H1 (cell line): ENCODE results near the gene SPATA13. TPM values are rescaled to one million over a fixed set of nuclear protein-coding genes. Genes with fewer than 3 reads are reported as not detected.

Source experiments
- CTCF ChIA-PET: fragments of 300-600 bp; sonication (Branson Sonifier 250); formaldehyde crosslinking; loops from one replicate; lab custom pipeline; 2021; ENCODE audit not compliant: partially characterized antibody; lab: Charles Lee
- POLR2A ChIA-PET: fragments of 300-600 bp; sonication (Branson Sonifier 250); formaldehyde crosslinking; loops from one replicate; lab custom pipeline; 2021; ENCODE audit warnings: inconsistent platforms; ENCODE audit not compliant: partially characterized antibody; lab: Charles Lee
- DNase-seq, 2 experiments: peaks; one replicate each; pipeline versions ENCODE4 v3.0.0 to v3.0.0-alpha.2; 2010 to 2022; ENCODE audit warnings: low spot score in 2 of 2, low read depth in 1 of 2, mixed read lengths in 1 of 2
- FAIRE-seq: peaks from 2 replicates; lab custom pipeline; 2011; peaks lifted over from hg19 to GRCh38; lab: Jason Lieb, UNC
- H2AFZ ChIP-seq: 2 replicates; pipeline ENCODE4 v1.8.1; 2012; ENCODE audit warnings: low read length, inconsistent platforms
- H2AK5ac ChIP-seq: 2 replicates; pipeline ENCODE4 v1.6.1; 2013; ENCODE audit warnings: low read depth, low read length
- H2BK120ac ChIP-seq: replicated peaks from 2 replicates; pipeline ENCODE3; 2013; ENCODE audit warnings: low read depth, low read length, inconsistent platforms
- H2BK12ac ChIP-seq: 2 replicates; pipeline ENCODE4 v1.6.1; 2013; ENCODE audit warnings: low read depth, low read length
- H2BK15ac ChIP-seq: 2 replicates; pipeline ENCODE4 v1.6.1; 2013; ENCODE audit warnings: low read length
- H2BK20ac ChIP-seq: 2 replicates; pipeline ENCODE4 v1.6.1; 2013; ENCODE audit warnings: low read length
- H2BK5ac ChIP-seq: 2 replicates; pipeline ENCODE4 v1.6.1; 2013; ENCODE audit warnings: low read depth, low read length
- H3K14ac ChIP-seq: 2 replicates; pipeline ENCODE4 v1.6.1; 2013; ENCODE audit warnings: inconsistent platforms; ENCODE audit not compliant: insufficient read length
- H3K18ac ChIP-seq: 2 replicates; pipeline ENCODE4 v1.6.1; 2013; ENCODE audit warnings: low read length; ENCODE audit errors: extremely low read depth
- H3K23ac ChIP-seq: 2 replicates; pipeline ENCODE4 v1.6.1; 2013; ENCODE audit warnings: inconsistent platforms; ENCODE audit not compliant: insufficient read length
- H3K23me2 ChIP-seq: 2 replicates; pipeline ENCODE4 v1.6.1; 2013; ENCODE audit warnings: low read depth, low read length
- H3K27ac ChIP-seq: 2 replicates; pipeline ENCODE4 v1.6.1; 2011; ENCODE audit warnings: low read depth, low read length, inconsistent platforms
- H3K27me3 ChIP-seq, 4 experiments: replicated peaks in 1 of 4; 1 replicate in 1 of 4; 2 replicates in 3 of 4; pipeline versions ENCODE4 v1.6.1 to v1.8.1; 2011 to 2013; ENCODE audit warnings: low read length in 3 of 4, mild to moderate bottlenecking in 3 of 4, inconsistent platforms in 2 of 4, mixed read lengths in 2 of 4, moderate library complexity in 1 of 4; ENCODE audit not compliant: control insufficient read depth in 3 of 4, insufficient read depth in 3 of 4; ENCODE audit errors: extremely low read depth in 1 of 4
- H3K36me3 ChIP-seq, 4 experiments: 2 replicates each; pipeline versions ENCODE4 v1.6.1 to v1.8.1; 2011 to 2013; ENCODE audit warnings: mild to moderate bottlenecking in 4 of 4, low read length in 3 of 4, moderate library complexity in 2 of 4, control low read depth in 1 of 4, inconsistent platforms in 1 of 4; ENCODE audit not compliant: insufficient read depth in 4 of 4, control insufficient read depth in 2 of 4
- H3K4ac ChIP-seq: replicated peaks from 2 replicates; pipeline ENCODE3; 2013; ENCODE audit warnings: low read length, low read depth, mixed read lengths, inconsistent platforms; ENCODE audit not compliant: insufficient read length
- H3K4me1 ChIP-seq, 4 experiments: replicated peaks in 1 of 4; 1 replicate in 1 of 4; 2 replicates in 3 of 4; pipeline versions ENCODE4 v1.6.1 to v1.8.1; 2011 to 2013; ENCODE audit warnings: low read length in 3 of 4, inconsistent platforms in 2 of 4, mixed read lengths in 1 of 4; ENCODE audit not compliant: insufficient read depth in 4 of 4, control insufficient read depth in 3 of 4
- H3K4me2 ChIP-seq, 2 experiments: 2 replicates each; pipeline versions ENCODE4 v1.6.1 to v1.8.1; 2011 to 2013; ENCODE audit warnings: low read depth in 2 of 2, low read length in 2 of 2, control low read depth in 1 of 2, inconsistent platforms in 1 of 2, mild to moderate bottlenecking in 1 of 2; ENCODE audit not compliant: insufficient read depth in 1 of 2
- H3K4me3 ChIP-seq, 4 experiments: fragments of 200-600, 300-600 bp in 1 of 4; sonication (generic), shearing (Covaris generic), sonication (Bioruptor Twin) in 1 of 4; 2 replicates each; pipeline versions ENCODE4 v1.5.1 to v1.8.1; 2011 to 2016; ENCODE audit warnings: low read length in 4 of 4, low read depth in 3 of 4, control low read depth in 2 of 4, inconsistent platforms in 2 of 4, mild to moderate bottlenecking in 2 of 4, mixed read lengths in 1 of 4, moderate library complexity in 1 of 4; ENCODE audit not compliant: insufficient read depth in 2 of 4; ENCODE audit errors: extremely low read depth in 1 of 4
- H3K56ac ChIP-seq: replicated peaks from 2 replicates; pipeline ENCODE3; 2013; ENCODE audit warnings: low read depth, mild to moderate bottlenecking, mixed read lengths, low read length, inconsistent platforms; ENCODE audit not compliant: insufficient read length
- H3K79me1 ChIP-seq: 2 replicates; pipeline ENCODE4 v1.6.1; 2013; ENCODE audit warnings: low read depth, low read length, control low read depth
- H3K79me2 ChIP-seq, 2 experiments: 2 replicates each; pipeline versions ENCODE4 v1.6.1 to v1.8.1; 2012 to 2013; ENCODE audit warnings: low read length in 2 of 2, mild to moderate bottlenecking in 2 of 2, inconsistent platforms in 1 of 2; ENCODE audit not compliant: insufficient read depth in 2 of 2, control insufficient read depth in 1 of 2
- H3K9ac ChIP-seq, 4 experiments: replicated peaks in 1 of 4; 1 replicate in 1 of 4; 2 replicates in 3 of 4; pipeline versions ENCODE4 v1.6.1 to v1.8.1; 2011 to 2013; ENCODE audit warnings: low read depth in 3 of 4, low read length in 3 of 4, control low read depth in 2 of 4, mild to moderate bottlenecking in 2 of 4, moderate library complexity in 2 of 4, inconsistent platforms in 1 of 4; ENCODE audit errors: extremely low read depth in 1 of 4
- H3K9me3 ChIP-seq, 2 experiments: 2 replicates each; pipeline versions ENCODE4 v1.6.1 to v1.8.1; 2012 to 2013; ENCODE audit warnings: mild to moderate bottlenecking in 2 of 2, moderate library complexity in 2 of 2, control low read depth in 1 of 2, inconsistent platforms in 1 of 2, low read depth in 1 of 2, low read length in 1 of 2, mixed read lengths in 1 of 2; ENCODE audit not compliant: insufficient read depth in 2 of 2
- H4K20me1 ChIP-seq, 2 experiments: replicated peaks in 1 of 2; 2 replicates each; pipeline versions ENCODE3 to v1.8.1; 2011 to 2013; ENCODE audit warnings: inconsistent platforms in 2 of 2, low read length in 2 of 2, mild to moderate bottlenecking in 1 of 2; ENCODE audit not compliant: insufficient read depth in 2 of 2, control insufficient read depth in 1 of 2
- H4K5ac ChIP-seq: 2 replicates; pipeline ENCODE4 v1.6.1; 2013; ENCODE audit warnings: low read length, low read depth, mixed read lengths, inconsistent platforms; ENCODE audit not compliant: insufficient read length
- H4K8ac ChIP-seq: 2 replicates; pipeline ENCODE4 v1.8.0; 2013; ENCODE audit warnings: mild to moderate bottlenecking, moderate library complexity, low read length, inconsistent platforms; ENCODE audit not compliant: insufficient read depth; ENCODE audit errors: extremely low read depth
- H4K91ac ChIP-seq: replicated peaks from 2 replicates; pipeline ENCODE3; 2013; ENCODE audit warnings: low read length, mixed read lengths, inconsistent platforms; ENCODE audit not compliant: insufficient read length
- BACH1 ChIP-seq: IDR thresholded peaks from 2 replicates; pipeline ENCODE4 v1.6.1; 2012; ENCODE audit warnings: low read length, improper control_type of control experiment
- BCL11A ChIP-seq, 2 experiments: IDR thresholded peaks; one replicate each; pipeline ENCODE4 v1.6.1; 2011; ENCODE audit warnings: low read depth in 2 of 2, low read length in 2 of 2, mild to moderate bottlenecking in 2 of 2
- CHD1 ChIP-seq: IDR thresholded peaks from 2 replicates; pipeline ENCODE4 v1.6.1; 2012; ENCODE audit warnings: low read depth, low read length, improper control_type of control experiment
- CHD2 ChIP-seq: IDR thresholded peaks from 2 replicates; pipeline ENCODE4 v1.6.1; 2012; ENCODE audit warnings: low read length, improper control_type of control experiment
- EZH2 ChIP-seq: fragments of 200-600 bp; sonication (generic); IDR thresholded peaks from 2 replicates; pipeline ENCODE4 v1.7.1; 2012; ENCODE audit warnings: low read depth, mild to moderate bottlenecking, moderate library complexity, low read length, inconsistent platforms; ENCODE audit not compliant: severe bottlenecking
- FOSL1 ChIP-seq: IDR thresholded peaks from 2 replicates; pipeline ENCODE4 v1.6.1; 2011; ENCODE audit warnings: mild to moderate bottlenecking, low read depth, low read length, moderate library complexity; ENCODE audit not compliant: insufficient read depth
- GABPA ChIP-seq: IDR thresholded peaks from 2 replicates; pipeline ENCODE4 v1.6.1; 2011; ENCODE audit warnings: mild to moderate bottlenecking, low read length, moderate library complexity, borderline replicate concordance; ENCODE audit not compliant: insufficient read depth
- KDM4A ChIP-seq: IDR thresholded peaks from one replicate; pipeline ENCODE4 v1.7.1; 2012; ENCODE audit warnings: low read depth, mild to moderate bottlenecking, moderate library complexity, low read length, inconsistent platforms; ENCODE audit not compliant: severe bottlenecking
- RAD21 ChIP-seq, 2 experiments: IDR thresholded peaks in 1 of 2; conservative IDR thresholded peaks in 1 of 2; 2 replicates each; pipeline ENCODE4 v1.6.1; 2011; ENCODE audit warnings: low read depth in 2 of 2, low read length in 2 of 2, improper control_type of control experiment in 1 of 2, inconsistent platforms in 1 of 2, mild to moderate bottlenecking in 1 of 2, moderate library complexity in 1 of 2
- SIN3A ChIP-seq, 2 experiments: IDR thresholded peaks in 1 of 2; conservative IDR thresholded peaks in 1 of 2; 2 replicates each; pipeline ENCODE4 v1.6.1; 2011 to 2012; ENCODE audit warnings: low read length in 2 of 2, improper control_type of control experiment in 1 of 2, low read depth in 1 of 2, mild to moderate bottlenecking in 1 of 2
- SIX5 ChIP-seq: IDR thresholded peaks from 2 replicates; pipeline ENCODE4 v1.6.1; 2011; ENCODE audit warnings: mild to moderate bottlenecking, low read depth, low read length
- SP2 ChIP-seq: IDR thresholded peaks from 2 replicates; pipeline ENCODE4 v1.6.1; 2012; ENCODE audit warnings: mild to moderate bottlenecking, low read length, inconsistent platforms
- SP4 ChIP-seq: IDR thresholded peaks from 2 replicates; pipeline ENCODE4 v1.6.1; 2012; ENCODE audit warnings: low read length, inconsistent platforms
- TBP ChIP-seq: IDR thresholded peaks from 2 replicates; pipeline ENCODE4 v1.6.1; 2011; ENCODE audit warnings: low read depth, low read length, improper control_type of control experiment
- TEAD4 ChIP-seq: IDR thresholded peaks from 2 replicates; pipeline ENCODE4 v1.6.1; 2012; ENCODE audit warnings: low read depth, low read length, inconsistent platforms, mixed read lengths
- WGBS, 2 experiments: shearing (Covaris generic) in 1 of 2; methylation state at CpG; one replicate each; pipeline versions ENCODE4 v1.1.6 to v1.1.7; 2013 to 2015; ENCODE audit warnings: low lambda C conversion rate in 2 of 2, mixed read lengths in 2 of 2, inconsistent platforms in 1 of 2, low coverage in 1 of 2, missing lambda C conversion rate in 1 of 2; ENCODE audit not compliant: insufficient replicate concordance in 2 of 2, insufficient coverage in 1 of 2, insufficient read length in 1 of 2; ENCODE audit errors: extremely low coverage in 1 of 2, missing lambda C conversion rate in 1 of 2; 5-methylcytosine and 5-hydroxymethylcytosine counted together
- polyA plus RNA-seq, 7 experiments: library from polyadenylated mRNA; depleted of rRNA in 3 of 7; stranded (reverse) in 5 of 7; unstranded in 2 of 7; fragments of >200 nt in 5 of 7; fragments of 200-250 nt in 2 of 7; gene quantifications; 1 replicate in 5 of 7; 2 replicates in 1 of 7; 4 replicates in 1 of 7; pipeline versions ENCODE4 v1.2.1 to v1.2.3, GENCODE V29; 2011 to 2013; ENCODE audit warnings: missing spikeins in 2 of 7, mixed read lengths in 2 of 7
- total RNA-seq: library from RNA; stranded (reverse); fragmentation: NEBNext Ultra II Directional; extraction: Animal tissue kit (Norgen Biotek cat#: 25700); gene quantifications from 2 replicates; pipeline ENCODE4 v1.2.1, GENCODE V29; 2021

SPATA13 gene
- total and polyA plus RNA-seq, 2 of the 8 experiments (the other 6 are each of a cell fraction or from before 2014, with no cell fraction given), result 12.6 to 30.9 TPM

DNA sequence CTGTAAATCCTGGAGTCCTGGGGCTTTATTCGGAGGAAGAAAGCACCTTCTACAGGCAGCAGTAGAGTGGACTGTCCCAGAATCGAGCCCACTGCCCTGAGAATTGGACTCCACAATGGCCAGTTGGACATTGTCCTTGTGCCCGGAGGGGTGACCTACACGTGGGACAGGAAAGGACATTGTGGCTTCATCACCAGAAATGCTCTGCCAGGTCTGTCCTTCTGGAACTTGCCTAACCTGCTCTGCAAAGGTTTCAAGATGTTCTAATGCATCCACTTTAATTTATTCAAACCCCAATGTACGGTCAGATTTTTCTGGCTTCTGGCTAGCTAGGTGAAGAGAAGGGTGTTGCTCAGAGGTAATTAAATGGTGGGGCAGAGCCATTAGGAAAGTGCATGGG is 32.4 kb upstream of the SPATA13 start:
- WGBS, 2 experiments, result 92% methylated on average over 5 of the region's 5 CpGs; no CpG with 5 or more reads in 1 of the 2 experiments
- TF ChIP-seq GABPA, result no peak
- TF ChIP-seq EZH2, result no peak
- no peak for TF ChIP-seq RAD21 (IDR thresholded peaks at IDR 0.05 in 1 of 2, conservative IDR thresholded peaks at IDR 0.05 in 1 of 2; ENCODE audit: low read depth in 2 of 2, low read length in 2 of 2)
- no peak for TF ChIP-seq CHD2
- TF ChIP-seq BACH1, result no peak
- TF ChIP-seq KDM4A, result no peak
- TF ChIP-seq SP2, result no peak
- no peak for TF ChIP-seq SIX5
- no peak for TF ChIP-seq TEAD4
- no peak for TF ChIP-seq TBP
- TF ChIP-seq CHD1, result no peak
- TF ChIP-seq FOSL1, result no peak
- no peak for TF ChIP-seq BCL11A (IDR thresholded peaks at IDR 0.05; ENCODE audit: low read depth in 2 of 2, low read length in 2 of 2)
- TF ChIP-seq SP4, result no peak
- TF ChIP-seq SIN3A (conservative IDR thresholded peaks at IDR 0.05 in 1 of 2, IDR thresholded peaks at IDR 0.05 in 1 of 2; ENCODE audit: low read depth in 1 of 2, low read length in 2 of 2), result no peak

More for the DNA sequence above, 32.4 kb upstream of the SPATA13 start:
- H3K4me2 ChIP-seq, result no peak overlapping the region
- H2BK20ac ChIP-seq, result no peak overlapping the region
- peaks cover 8 to 9% of the 10 kb centered on the region in 2 experiments for H3K9me3 ChIP-seq
- H2AK5ac ChIP-seq, result no peak overlapping the region
- H2BK15ac ChIP-seq, result no peak overlapping the region
- H3K4me3 ChIP-seq, result no peak overlapping the region
- H4K8ac ChIP-seq, result no peak overlapping the region
- no peak overlapping the region for H3K56ac ChIP-seq
- H2AFZ ChIP-seq, result no peak overlapping the region
- no peak overlapping the region for H3K23ac ChIP-seq
- no peaks in the 10 kb centered on the region for H4K20me1 ChIP-seq
- H3K18ac ChIP-seq, result no peak overlapping the region
- no peak overlapping the region for H2BK5ac ChIP-seq
- no peak overlapping the region for H3K4ac ChIP-seq
- H4K5ac ChIP-seq, result no peak overlapping the region
- no peak overlapping the region for H3K9ac ChIP-seq
- 0 out of 7 replicates have a peak, but pooled peaks cover 0 to 4% (median 2%) of the 10 kb centered on the region in 4 experiments for H3K4me1 ChIP-seq
- no peaks in the 10 kb centered on the region for H3K23me2 ChIP-seq
- no peaks in the 10 kb centered on the region; a peak in 1 of 8 replicates for H3K36me3 ChIP-seq
- ChIA-PET CTCF (interaction anchor here (0.8 kb wide), 1 partner anchor 75 kb away, joined by 3 read pairs; no protein-coding TSS in a partner anchor), POLR2A (no interaction called here)
- no peaks in the 10 kb centered on the region for H3K27me3 ChIP-seq
- no peak overlapping the region for H3K14ac ChIP-seq
- H3K79me1 ChIP-seq, result no peaks in the 10 kb centered on the region
- FAIRE-seq (no peak), DNase-seq (no peak)
- H2BK120ac ChIP-seq, result no peak overlapping the region
- H2BK12ac ChIP-seq, result no peak overlapping the region
- no peak overlapping the region for H3K27ac ChIP-seq
- no peak overlapping the region for H4K91ac ChIP-seq
- no peaks in the 10 kb centered on the region for H3K79me2 ChIP-seq
